ENCODE results near the gene PCNX4. TPM values are rescaled to one million over a fixed set of nuclear protein-coding genes. Genes with fewer than 3 reads are reported as not detected.

The PCNX4 gene
- total and polyA plus RNA-seq, 7 experiments from 2014 or later = 17.2 to 48.2 (median 36.4) TPM

- peak overlapping the region; percentile 66 for H3K27ac ChIP-seq (ENCODE audit: low read depth, low read length)
- peaks cover 0 to 15% (median 5%) of the 10 kb centered on the region in 11 donors for H3K9me3 Mint-ChIP-seq
- H3K9me3 ChIP-seq (ENCODE audit: control insufficient read depth in 2 of 3, low read length in 3 of 3) = no peaks in the 10 kb centered on the region
- no peaks in the 10 kb centered on the region for H3K36me3 ChIP-seq (ENCODE audit: control insufficient read depth in 2 of 3, insufficient read depth in 3 of 3, low read length in 3 of 3)
- ChIA-PET POLR2A (interaction anchor here (0.7 to 2.6 kb wide), 8 partner anchors 14 to 220 kb away, joined by 3 to 14 read pairs (median 4); partner anchors contain the start of genes DHRS7, PCNX4 and PPM1A), CTCF (interaction anchor here (0.6 to 9.6 kb wide), 30 partner anchors 14 to 1943 kb away, joined by 3 to 145 read pairs (median 4); partner anchors contain the start of genes DHRS7 and PPM1A)
- peaks cover 0 to 4% (median 0%) of the 10 kb centered on the region in 5 donors for H3K27me3 Mint-ChIP-seq
- peaks cover 0 to 4% (median 0%) of the 10 kb centered on the region in 5 donors for H3K36me3 Mint-ChIP-seq
- DNase-seq (peak in 7 of 9 donors; percentile 59 to 80 (median 71)), ATAC-seq (peak; percentile 85)
- peaks cover 0 to 6% of the 10 kb centered on the region in 2 donors for H3K4me1 ChIP-seq (ENCODE audit: control insufficient read depth in 2 of 2, insufficient read depth in 2 of 2, low read length in 2 of 2)
- H3K27me3 ChIP-seq (ENCODE audit: control insufficient read depth in 2 of 2, insufficient read depth in 2 of 2, low read length in 2 of 2) = no peaks in the 10 kb centered on the region
- peak overlapping the region; percentile 48 for H3K4me3 ChIP-seq (ENCODE audit: low read length)
- H3K4me1 Mint-ChIP-seq = peaks cover 4 to 15% (median 9%) of the 10 kb centered on the region in 7 donors
- peak overlapping the region; percentile 73 to 84 (median 80) for H3K4me3 Mint-ChIP-seq
- intact Hi-C loops (cut with micrococcal nuclease) = loop anchor here (1.0 to 5.0 kb wide), 15 partner anchors 20 to 1057 kb away; partner anchors contain the start of genes CCDC175 (in 2 of the 2), PCNX4 (in 2 of the 2) and PPM1A (in 1 of the 2)
- peak overlapping the region; percentile 34 to 94 (median 78) for H3K27ac Mint-ChIP-seq
Observed at GRCh38 chr14:60184146-60184904, 92.6 kb downstream of the PCNX4 start.

GRCh38 chr14:60184905-60185555 is 93.3 kb downstream of the PCNX4 start:
- H3K4me1 Mint-ChIP-seq = peaks cover 4 to 15% (median 9%) of the 10 kb centered on the region in 7 donors
- no peaks in the 10 kb centered on the region for H3K9me3 ChIP-seq (ENCODE audit: control insufficient read depth in 2 of 3, low read length in 3 of 3)
- DNase-seq (no peak), ATAC-seq (no peak)
- POLR2A ChIA-PET = interaction anchor here (0.7 to 2.6 kb wide), 6 partner anchors 14 to 94 kb away, joined by 3 to 14 read pairs (median 4); partner anchors contain the start of genes DHRS7, PCNX4 and PPM1A
- H3K27ac Mint-ChIP-seq = no peak overlapping the region
- peaks cover 0 to 6% of the 10 kb centered on the region in 2 donors for H3K4me1 ChIP-seq (ENCODE audit: control insufficient read depth in 2 of 2, insufficient read depth in 2 of 2, low read length in 2 of 2)
- no peaks in the 10 kb centered on the region for H3K36me3 ChIP-seq (ENCODE audit: control insufficient read depth in 2 of 3, insufficient read depth in 3 of 3, low read length in 3 of 3)
- H3K4me3 Mint-ChIP-seq = no peak overlapping the region
- peaks cover 0 to 4% (median 0%) of the 10 kb centered on the region in 5 donors for H3K27me3 Mint-ChIP-seq
- H3K36me3 Mint-ChIP-seq = peaks cover 0 to 4% (median 0%) of the 10 kb centered on the region in 5 donors
- H3K27me3 ChIP-seq (ENCODE audit: control insufficient read depth in 2 of 2, insufficient read depth in 2 of 2, low read length in 2 of 2) = no peaks in the 10 kb centered on the region
- intact Hi-C loops (cut with micrococcal nuclease) = loop anchor here (1.0 to 5.0 kb wide), 17 partner anchors 21 to 1058 kb away; partner anchors contain the start of genes CCDC175 (in 2 of the 2), PCNX4 (in 2 of the 2) and PPM1A (in 1 of the 2)
- peaks cover 0 to 11% (median 2%) of the 10 kb centered on the region in 11 donors for H3K9me3 Mint-ChIP-seq
- no peak overlapping the region for H3K4me3 ChIP-seq (ENCODE audit: low read length)
- CTCF ChIA-PET = interaction anchor here (0.6 to 9.6 kb wide), 23 partner anchors 12 to 678 kb away, joined by 3 to 145 read pairs (median 4); partner anchors contain the start of genes DHRS7 and PPM1A
- no peak overlapping the region for H3K27ac ChIP-seq (ENCODE audit: low read depth, low read length)

GRCh38 chr14:60188115-60188514 is 96.4 kb downstream of the PCNX4 start:
- CTCF ChIA-PET = interaction anchor here (2.4 to 9.6 kb wide), 2 partner anchors 123 to 223 kb away, joined by 7 to 145 read pairs; no protein-coding TSS in a partner anchor

GRCh38 chr14:60188696-60189095 is 97.0 kb downstream of the PCNX4 start:
- ATAC-seq (no peak), DNase-seq (no peak)
- H3K36me3 Mint-ChIP-seq = no peaks in the 10 kb centered on the region
- POLR2A ChIA-PET = no interaction called here
- Histone ChIP-seq H3K4me3 (ENCODE audit: low read length) (no peak overlapping the region), H3K27ac (ENCODE audit: low read depth, low read length) (no peak overlapping the region), H3K4me1 (ENCODE audit: control insufficient read depth in 2 of 2, insufficient read depth in 2 of 2, low read length in 2 of 2) (peaks cover 0 to 3% of the 10 kb centered on the region in 2 donors), H3K9me3 (ENCODE audit: control insufficient read depth in 2 of 3, low read length in 3 of 3) (no peaks in the 10 kb centered on the region), H3K36me3 (ENCODE audit: control insufficient read depth in 2 of 3, insufficient read depth in 3 of 3, low read length in 3 of 3) (no peaks in the 10 kb centered on the region), H3K27me3 (ENCODE audit: control insufficient read depth in 2 of 2, insufficient read depth in 2 of 2, low read length in 2 of 2) (no peaks in the 10 kb centered on the region)
- peaks cover 2 to 9% (median 6%) of the 10 kb centered on the region in 7 donors for H3K4me1 Mint-ChIP-seq
- no peak overlapping the region for H3K4me3 Mint-ChIP-seq
- peaks cover 0 to 8% (median 3%) of the 10 kb centered on the region in 5 donors for H3K27me3 Mint-ChIP-seq
- CTCF ChIA-PET = interaction anchor here (2.4 to 9.6 kb wide), 2 partner anchors 124 to 224 kb away, joined by 7 to 145 read pairs; no protein-coding TSS in a partner anchor
- intact Hi-C loops (cut with micrococcal nuclease) = loop anchor here in 1 of 2 donors (5.0 kb wide), 2 partner anchors 374 to 681 kb away; no protein-coding TSS in a partner anchor
- H3K9me3 Mint-ChIP-seq = no peaks in the 10 kb centered on the region
- H3K27ac Mint-ChIP-seq = no peak overlapping the region

More at GRCh38 chr14:60188115-60188514, 96.4 kb downstream of the PCNX4 start:
- H3K9me3 Mint-ChIP-seq = no peaks in the 10 kb centered on the region
- POLR2A ChIA-PET = interaction anchor here (1.0 kb wide), 1 partner anchor 123 kb away, joined by 4 read pairs; no protein-coding TSS in a partner anchor
- H3K4me1 Mint-ChIP-seq = peaks cover 4 to 15% (median 9%) of the 10 kb centered on the region in 7 donors
- intact Hi-C loops (cut with micrococcal nuclease) = loop anchor here in 1 of 2 donors (5.0 kb wide), 2 partner anchors 374 to 681 kb away; no protein-coding TSS in a partner anchor
- Histone ChIP-seq H3K4me1 (ENCODE audit: control insufficient read depth in 2 of 2, insufficient read depth in 2 of 2, low read length in 2 of 2) (peaks cover 0 to 6% of the 10 kb centered on the region in 2 donors), H3K27me3 (ENCODE audit: control insufficient read depth in 2 of 2, insufficient read depth in 2 of 2, low read length in 2 of 2) (no peaks in the 10 kb centered on the region), H3K9me3 (ENCODE audit: control insufficient read depth in 2 of 3, low read length in 3 of 3) (no peaks in the 10 kb centered on the region), H3K36me3 (ENCODE audit: control insufficient read depth in 2 of 3, insufficient read depth in 3 of 3, low read length in 3 of 3) (no peaks in the 10 kb centered on the region), H3K4me3 (ENCODE audit: low read length) (no peak overlapping the region), H3K27ac (ENCODE audit: low read depth, low read length) (no peak overlapping the region)
- no peak for ATAC-seq
- H3K36me3 Mint-ChIP-seq = no peaks in the 10 kb centered on the region
- peaks cover 0 to 8% (median 3%) of the 10 kb centered on the region in 5 donors for H3K27me3 Mint-ChIP-seq
- DNase-seq = no peak
- H3K4me3 Mint-ChIP-seq = no peak overlapping the region
- peak overlapping the region in 1 of 9 donors; percentile 2 for H3K27ac Mint-ChIP-seq

GRCh38 chr14:60189923-60190840 is 98.5 kb downstream of the PCNX4 start:
- Mint-ChIP-seq H3K27ac (no peak overlapping the region), H3K36me3 (no peaks in the 10 kb centered on the region), H3K9me3 (no peaks in the 10 kb centered on the region), H3K4me3 (no peak overlapping the region), H3K4me1 (no peaks in the 10 kb centered on the region), H3K27me3 (peaks cover 0 to 8% (median 3%) of the 10 kb centered on the region in 5 donors)
- intact Hi-C loops (cut with micrococcal nuclease) = loop anchor here (5.0 to 10.0 kb wide), 3 partner anchors 372 to 835 kb away; no protein-coding TSS in a partner anchor
- Histone ChIP-seq H3K4me1 (ENCODE audit: control insufficient read depth in 2 of 2, insufficient read depth in 2 of 2, low read length in 2 of 2) (no peaks in the 10 kb centered on the region), H3K27ac (ENCODE audit: low read depth, low read length) (no peak overlapping the region), H3K4me3 (ENCODE audit: low read length) (no peak overlapping the region), H3K36me3 (ENCODE audit: control insufficient read depth in 2 of 3, insufficient read depth in 3 of 3, low read length in 3 of 3) (no peaks in the 10 kb centered on the region), H3K9me3 (ENCODE audit: control insufficient read depth in 2 of 3, low read length in 3 of 3) (no peaks in the 10 kb centered on the region), H3K27me3 (ENCODE audit: control insufficient read depth in 2 of 2, insufficient read depth in 2 of 2, low read length in 2 of 2) (no peaks in the 10 kb centered on the region)
- ATAC-seq = no peak
- POLR2A ChIA-PET = interaction anchor here (1.4 kb wide), 1 partner anchor 55 kb away, joined by 5 read pairs; no protein-coding TSS in a partner anchor
- CTCF ChIA-PET = interaction anchor here (0.7 to 9.6 kb wide), 2 partner anchors 161 to 225 kb away, joined by 3 to 145 read pairs; no protein-coding TSS in a partner anchor
- no peak for DNase-seq
